Endothelial cell (in vitro differentiated cells): Measurements from ENCODE around the gene COBL. TPM values are rescaled to one million over a fixed set of nuclear protein-coding genes. Genes with fewer than 3 reads are reported as not detected.

Experiments used
- DNase-seq: peaks from one replicate; pipeline ENCODE4 v3.0.0; 2021; ENCODE audit warnings: low spot score
- H3K27ac Mint-ChIP-seq: one replicate; pipeline ENCODE4 v1.8.0; 2021; ENCODE audit warnings: mixed read lengths, inconsistent platforms; ENCODE audit not compliant: unreplicated experiment
- H3K27me3 Mint-ChIP-seq: one replicate; pipeline ENCODE4 v1.8.0; 2021; ENCODE audit warnings: mild to moderate bottlenecking, moderate library complexity, mixed read lengths, inconsistent platforms; ENCODE audit not compliant: unreplicated experiment
- H3K36me3 Mint-ChIP-seq: one replicate; pipeline ENCODE4 v1.8.0; 2021; ENCODE audit warnings: mild to moderate bottlenecking, low read depth, mixed read lengths, inconsistent platforms; ENCODE audit not compliant: unreplicated experiment
- H3K4me1 Mint-ChIP-seq: one replicate; pipeline ENCODE4 v1.8.0; 2021; ENCODE audit warnings: mild to moderate bottlenecking, mixed read lengths, inconsistent platforms; ENCODE audit not compliant: unreplicated experiment
- H3K4me3 Mint-ChIP-seq: one replicate; pipeline ENCODE4 v1.8.0; 2021; ENCODE audit warnings: mild to moderate bottlenecking, mixed read lengths, inconsistent platforms; ENCODE audit not compliant: unreplicated experiment
- H3K9me3 Mint-ChIP-seq: one replicate; pipeline ENCODE4 v1.8.0; 2021; ENCODE audit warnings: mixed read lengths, inconsistent platforms; ENCODE audit not compliant: unreplicated experiment
- total RNA-seq: library from RNA; stranded (reverse); fragmentation: NEBNext Ultra II Directional; extraction: Animal tissue kit (Norgen Biotek cat#: 25700); gene quantifications from one replicate; pipeline ENCODE4 v1.2.1, GENCODE V29; 2021; ENCODE audit not compliant: unreplicated experiment
- TF ChIP-seq, protein P1 (sequence below): fragments of 200-600 bp; sonication (generic); IDR thresholded peaks from one replicate; pipeline ENCODE4 v1.5.0; 2021; ENCODE audit warnings: antibody characterized with exemption; ENCODE audit not compliant: unreplicated experiment

The COBL gene
- total RNA-seq, 1 donor from 2014 or later: 1.8 TPM

DNA sequence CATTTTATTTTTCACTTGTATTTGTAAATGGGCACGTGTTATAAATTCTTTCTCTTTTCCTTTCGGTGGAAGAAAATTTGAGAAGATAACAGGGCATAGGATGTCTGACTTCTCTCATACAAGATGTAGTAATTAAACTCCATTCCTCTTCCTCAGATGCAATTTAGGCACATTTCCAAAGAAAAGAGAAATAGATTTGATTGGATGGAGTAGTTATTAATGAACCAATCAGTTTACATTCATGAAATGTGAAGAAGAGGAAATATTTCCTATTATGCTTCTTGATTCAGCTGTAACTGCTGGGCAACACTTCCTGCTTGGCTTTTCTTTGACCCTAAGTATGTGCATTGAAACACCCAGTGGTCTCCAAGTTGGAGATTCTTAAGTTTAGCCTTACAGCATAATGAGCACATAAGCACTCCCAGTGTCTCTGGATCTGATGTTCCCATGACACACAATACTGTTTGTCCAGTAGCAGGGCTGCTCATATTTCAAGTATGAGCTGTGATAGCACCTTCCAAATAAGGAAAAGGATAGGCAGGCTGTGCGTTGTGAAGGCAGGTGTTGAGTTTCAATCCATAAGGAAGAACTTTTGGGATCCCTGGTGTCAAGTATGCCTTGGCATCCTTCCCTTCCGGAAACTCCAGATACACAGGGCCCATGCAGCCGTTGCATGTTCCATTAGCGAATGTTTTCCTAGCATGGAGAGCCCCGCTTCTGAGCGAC lies 33.4 kb upstream of the COBL start:
- H3K4me1 Mint-ChIP-seq: no peaks in the 10 kb centered on the region
- no peak for DNase-seq
- H3K36me3 Mint-ChIP-seq: peaks cover 4% of the 10 kb centered on the region
- no peaks in the 10 kb centered on the region for H3K9me3 Mint-ChIP-seq
- no peak overlapping the region for H3K4me3 Mint-ChIP-seq
- no peak overlapping the region for H3K27ac Mint-ChIP-seq
- H3K27me3 Mint-ChIP-seq: no peaks in the 10 kb centered on the region
- TF ChIP-seq, protein P1, sequence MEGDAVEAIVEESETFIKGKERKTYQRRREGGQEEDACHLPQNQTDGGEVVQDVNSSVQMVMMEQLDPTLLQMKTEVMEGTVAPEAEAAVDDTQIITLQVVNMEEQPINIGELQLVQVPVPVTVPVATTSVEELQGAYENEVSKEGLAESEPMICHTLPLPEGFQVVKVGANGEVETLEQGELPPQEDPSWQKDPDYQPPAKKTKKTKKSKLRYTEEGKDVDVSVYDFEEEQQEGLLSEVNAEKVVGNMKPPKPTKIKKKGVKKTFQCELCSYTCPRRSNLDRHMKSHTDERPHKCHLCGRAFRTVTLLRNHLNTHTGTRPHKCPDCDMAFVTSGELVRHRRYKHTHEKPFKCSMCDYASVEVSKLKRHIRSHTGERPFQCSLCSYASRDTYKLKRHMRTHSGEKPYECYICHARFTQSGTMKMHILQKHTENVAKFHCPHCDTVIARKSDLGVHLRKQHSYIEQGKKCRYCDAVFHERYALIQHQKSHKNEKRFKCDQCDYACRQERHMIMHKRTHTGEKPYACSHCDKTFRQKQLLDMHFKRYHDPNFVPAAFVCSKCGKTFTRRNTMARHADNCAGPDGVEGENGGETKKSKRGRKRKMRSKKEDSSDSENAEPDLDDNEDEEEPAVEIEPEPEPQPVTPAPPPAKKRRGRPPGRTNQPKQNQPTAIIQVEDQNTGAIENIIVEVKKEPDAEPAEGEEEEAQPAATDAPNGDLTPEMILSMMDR: no peak

GRCh38 chr7:51346126-51346525 lies 29.5 kb upstream of the COBL start:
- no peak overlapping the region for H3K4me3 Mint-ChIP-seq
- H3K27ac Mint-ChIP-seq: no peak overlapping the region
- no peak for DNase-seq
- H3K4me1 Mint-ChIP-seq: no peaks in the 10 kb centered on the region
- H3K36me3 Mint-ChIP-seq: no peaks in the 10 kb centered on the region
- no peaks in the 10 kb centered on the region for H3K9me3 Mint-ChIP-seq
- TF ChIP-seq, protein P1: no peak
- H3K27me3 Mint-ChIP-seq: no peaks in the 10 kb centered on the region

GRCh38 chr7:51344406-51345138 lies 28.0 kb upstream of the COBL start:
- DNase-seq: no peak
- H3K27me3 Mint-ChIP-seq: no peaks in the 10 kb centered on the region

DNA sequence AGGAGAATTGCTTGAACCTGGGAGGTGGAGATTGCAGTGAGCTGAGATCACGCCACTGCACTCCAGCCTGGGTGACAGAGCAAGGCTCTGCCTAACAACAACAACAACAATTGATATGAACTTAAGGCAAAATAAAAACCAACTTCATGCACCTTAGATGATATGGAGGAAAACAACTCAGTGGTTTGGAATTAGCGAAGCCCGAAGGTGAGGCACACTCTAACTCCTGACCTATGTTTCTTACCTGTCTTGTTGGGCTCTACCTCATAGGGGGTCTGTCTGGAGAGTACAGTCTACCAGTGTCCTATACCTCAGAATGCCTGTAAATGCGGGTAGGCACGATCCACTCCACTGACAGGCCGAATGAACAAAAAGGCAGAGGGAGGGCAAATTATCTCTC lies 24.3 kb upstream of the COBL start:
- DNase-seq: no peak
- Mint-ChIP-seq H3K9me3 (no peaks in the 10 kb centered on the region), H3K27ac (no peak overlapping the region), H3K4me1 (no peaks in the 10 kb centered on the region), H3K27me3 (no peaks in the 10 kb centered on the region), H3K36me3 (no peaks in the 10 kb centered on the region), H3K4me3 (no peak overlapping the region)
- TF ChIP-seq, protein P1: no peak

More at GRCh38 chr7:51344406-51345138, 28.0 kb upstream of the COBL start:
- H3K9me3 Mint-ChIP-seq: no peaks in the 10 kb centered on the region
- H3K4me3 Mint-ChIP-seq: no peak overlapping the region
- TF ChIP-seq, protein P1: no peak
- H3K27ac Mint-ChIP-seq: no peak overlapping the region
- no peaks in the 10 kb centered on the region for H3K4me1 Mint-ChIP-seq
- no peaks in the 10 kb centered on the region for H3K36me3 Mint-ChIP-seq
